ENCODE measurements around the gene PLCXD1.

GRCh38 chrX:337331-337831, 56.2 kb downstream of the PLCXD1 start:
- TF ChIP-seq CTCF (IDR thresholded peaks at IDR 0.05) (no peak), POLR2AphosphoS5 (IDR thresholded peaks at IDR 0.05) (no peak), POLR2A (IDR thresholded peaks at IDR 0.05) (no peak), EP300 (IDR thresholded peaks at IDR 0.05) (no peak)
